Measurements from ENCODE around the gene IQCM.

IQCM gene

DNA sequence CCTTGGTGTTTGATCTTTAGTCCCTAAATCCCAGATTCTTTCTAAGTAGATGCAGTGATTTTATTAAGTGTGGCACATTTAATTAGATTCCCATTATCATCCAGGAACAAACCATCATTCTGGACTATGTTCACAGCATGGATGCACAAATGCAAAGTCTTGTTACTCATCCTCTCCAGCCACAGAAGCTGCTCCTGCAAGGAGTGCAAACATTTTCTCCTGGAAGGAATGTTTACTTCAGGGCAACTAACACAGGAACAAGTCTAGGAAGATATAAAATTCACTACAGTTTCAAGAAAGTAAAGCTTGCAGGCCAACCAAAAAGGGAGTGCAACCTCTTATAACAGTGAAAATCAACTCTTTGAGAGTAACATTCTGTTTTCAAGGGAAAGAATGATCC lies 106.0 kb downstream of the IQCM start:
- DNase-seq (ENCODE audit: low read depth): peak; percentile 29

- DNase-seq (ENCODE audit: low read depth): peak; percentile 66
Observed at GRCh38 chr4:149708513-149709130, 107.0 kb downstream of the IQCM start.

GRCh38 chr4:149707862-149708261 lies 107.8 kb downstream of the IQCM start:
- no peak for DNase-seq (ENCODE audit: low read depth)

DNA sequence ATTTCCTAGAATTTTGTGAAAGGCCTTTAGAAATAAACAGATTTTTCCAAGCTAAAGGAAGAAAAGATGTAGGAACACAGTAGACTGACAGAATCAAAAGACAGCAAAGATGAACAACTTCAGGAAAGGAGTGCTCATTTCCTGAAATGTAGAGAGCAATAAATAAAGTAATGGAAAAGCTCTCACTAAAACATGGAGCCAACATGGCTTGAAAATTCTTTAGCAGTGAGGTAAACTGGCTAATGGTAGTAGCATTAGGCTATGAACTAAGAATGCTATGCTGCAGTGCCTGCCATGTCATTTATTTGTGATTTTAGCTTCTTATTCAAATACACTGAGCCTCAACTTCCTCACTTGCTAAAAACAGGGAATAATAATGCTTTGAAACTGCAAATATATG lies 108.7 kb downstream of the IQCM start:
- peak; percentile 7 for DNase-seq (ENCODE audit: low read depth)

DNA sequence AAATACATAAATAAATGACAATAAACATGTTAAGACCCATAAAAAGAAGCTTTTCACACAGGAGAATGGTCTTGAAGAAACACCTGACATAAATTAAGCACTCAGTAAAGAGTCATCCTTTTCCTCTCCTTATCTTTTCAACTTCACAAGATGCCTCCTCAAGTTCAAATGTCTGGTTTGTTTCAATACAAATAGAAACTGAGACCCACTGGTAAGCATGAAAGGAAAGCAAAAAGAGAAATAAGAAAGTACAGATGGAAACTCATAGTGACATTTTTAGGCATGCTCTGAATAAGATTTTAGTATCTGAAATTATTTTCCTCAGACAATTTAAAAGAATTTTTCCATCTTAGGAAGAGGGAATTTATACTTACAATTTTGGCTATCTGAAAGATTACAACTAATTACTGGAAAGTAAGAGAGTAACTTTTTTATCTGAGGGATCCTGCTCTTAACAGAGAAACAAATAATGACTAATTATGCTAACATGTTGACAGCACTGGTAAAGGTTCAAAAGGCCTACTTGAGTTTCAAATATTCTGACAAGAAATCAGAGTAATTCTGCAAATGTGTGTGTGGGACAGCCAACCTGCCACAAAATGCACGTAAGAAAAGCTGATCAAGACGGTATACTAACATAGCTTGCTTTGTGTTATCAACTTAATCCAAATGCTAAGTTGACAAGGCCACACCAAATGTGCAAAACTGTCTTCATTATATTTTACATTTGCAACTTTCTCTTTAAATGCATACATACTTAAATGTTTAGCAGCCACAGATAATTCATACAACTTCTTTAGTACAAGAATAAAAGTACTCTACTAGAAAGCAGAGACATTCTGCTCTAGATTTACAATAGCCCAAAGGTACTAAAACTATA lies 113.0 kb downstream of the IQCM start:
- no peak for DNase-seq (ENCODE audit: low read depth)

DNA sequence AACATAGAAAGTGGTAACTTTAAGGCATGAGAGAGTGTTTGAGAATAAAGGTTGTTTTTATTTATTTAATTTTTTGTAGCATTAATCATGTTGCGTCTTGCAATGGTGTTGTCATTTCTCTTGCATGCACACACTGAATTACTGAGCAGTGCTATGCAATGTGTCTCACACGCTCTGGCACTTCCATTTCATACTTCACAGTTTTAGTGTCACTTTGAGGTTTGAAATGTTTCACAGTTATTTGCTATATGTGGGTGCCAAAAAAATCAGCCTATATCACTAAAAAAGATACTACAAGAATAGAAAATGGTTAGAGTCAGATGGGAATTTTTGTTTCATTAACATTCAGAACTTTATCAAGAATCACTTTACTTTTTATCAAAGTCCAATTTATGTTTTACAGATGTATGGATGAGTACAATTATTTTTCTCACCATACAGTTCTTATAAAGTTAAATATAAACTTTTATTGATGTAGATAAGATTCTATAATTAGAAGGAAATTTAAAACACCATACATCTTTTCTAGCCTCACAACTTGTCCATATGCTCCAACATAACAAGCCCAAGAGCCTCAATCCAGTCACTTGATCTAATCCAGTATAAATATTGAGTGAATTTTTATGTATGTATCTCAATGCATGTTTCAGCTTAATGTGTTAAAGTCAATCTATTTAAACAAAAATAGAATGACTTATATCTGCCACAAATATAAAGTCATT lies 114.0 kb downstream of the IQCM start:
- no peak for DNase-seq (ENCODE audit: low read depth)

GRCh38 chr4:149700272-149700671 lies 115.4 kb downstream of the IQCM start:
- DNase-seq (ENCODE audit: low read depth): no peak

DNA sequence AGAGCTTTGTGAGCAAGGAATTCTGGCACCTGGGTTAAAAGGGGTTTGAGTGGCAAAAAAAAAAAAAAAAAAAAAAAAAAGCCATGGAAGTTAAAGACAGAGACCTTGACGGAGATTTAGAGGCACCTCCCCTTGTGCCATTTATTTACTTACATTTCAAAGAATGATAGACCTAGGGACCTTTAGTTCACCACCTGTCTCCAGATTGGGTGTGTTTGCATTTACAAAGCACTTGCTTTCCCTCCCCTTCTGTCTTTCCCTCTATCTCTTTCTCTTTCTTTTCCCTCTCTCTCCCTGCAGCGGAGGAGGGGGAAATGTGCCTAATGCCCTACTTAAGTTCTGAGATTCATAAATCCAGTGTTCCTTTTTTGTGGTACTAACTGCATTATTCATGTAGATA lies 116.0 kb downstream of the IQCM start:
- DNase-seq (ENCODE audit: low read depth): no peak

- peak; percentile 6 for DNase-seq (ENCODE audit: low read depth)
Observed at GRCh38 chr4:149690726-149691125, 124.9 kb downstream of the IQCM start.

GRCh38 chr4:149684516-149684915 lies 131.1 kb downstream of the IQCM start:
- DNase-seq (ENCODE audit: low read depth): no peak

DNA sequence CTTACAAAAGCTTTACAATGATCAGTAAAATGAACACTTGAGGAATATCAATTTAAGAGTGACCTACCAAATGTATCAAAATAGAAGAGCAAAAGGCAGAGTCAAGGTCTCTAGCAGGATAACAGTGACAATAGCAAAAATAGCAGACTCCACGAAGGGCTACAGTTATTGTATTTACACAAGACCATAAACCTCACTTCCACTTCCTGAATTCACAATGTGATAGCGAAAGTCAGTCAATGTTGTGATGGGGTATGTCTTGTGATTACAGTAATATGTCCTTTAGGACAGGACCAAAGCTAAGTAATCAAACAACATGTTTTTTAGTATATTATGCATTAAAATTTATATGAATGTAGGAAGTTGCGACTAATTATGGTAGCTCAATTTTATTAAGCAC lies 139.6 kb downstream of the IQCM start:
- DNase-seq (ENCODE audit: low read depth): no peak

GRCh38 chr4:149645790-149646189 lies 169.9 kb downstream of the IQCM start:
- peak; percentile 2 for DNase-seq (ENCODE audit: low read depth)

- peak; percentile 86 for DNase-seq (ENCODE audit: low read depth)
Observed at GRCh38 chr4:149638073-149638472, 177.6 kb downstream of the IQCM start.

- DNase-seq (ENCODE audit: low read depth): no peak
Observed at GRCh38 chr4:149634368-149634767, 181.3 kb downstream of the IQCM start.

DNA sequence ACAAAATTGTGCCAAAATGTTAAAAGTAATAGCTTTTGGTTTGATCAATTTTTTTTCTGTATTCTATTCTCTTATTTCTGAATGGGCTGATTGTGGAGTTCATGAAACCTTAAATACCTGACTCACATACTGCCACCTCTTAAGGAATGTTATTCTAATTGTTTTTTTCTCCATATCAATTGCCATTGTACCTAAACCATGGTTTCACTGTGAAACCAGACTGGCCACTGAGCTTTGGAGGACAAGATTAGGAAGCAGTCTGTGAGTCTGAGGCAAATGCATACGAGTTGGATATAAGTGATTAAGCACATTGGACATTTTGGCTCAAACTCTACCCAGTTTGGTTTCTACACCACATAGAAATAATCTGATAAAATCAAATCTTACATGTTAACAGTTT lies 184.0 kb downstream of the IQCM start:
- DNase-seq (ENCODE audit: low read depth): no peak

GRCh38 chr4:149630064-149630463 lies 185.6 kb downstream of the IQCM start:
- no peak for DNase-seq (ENCODE audit: low read depth)

DNA sequence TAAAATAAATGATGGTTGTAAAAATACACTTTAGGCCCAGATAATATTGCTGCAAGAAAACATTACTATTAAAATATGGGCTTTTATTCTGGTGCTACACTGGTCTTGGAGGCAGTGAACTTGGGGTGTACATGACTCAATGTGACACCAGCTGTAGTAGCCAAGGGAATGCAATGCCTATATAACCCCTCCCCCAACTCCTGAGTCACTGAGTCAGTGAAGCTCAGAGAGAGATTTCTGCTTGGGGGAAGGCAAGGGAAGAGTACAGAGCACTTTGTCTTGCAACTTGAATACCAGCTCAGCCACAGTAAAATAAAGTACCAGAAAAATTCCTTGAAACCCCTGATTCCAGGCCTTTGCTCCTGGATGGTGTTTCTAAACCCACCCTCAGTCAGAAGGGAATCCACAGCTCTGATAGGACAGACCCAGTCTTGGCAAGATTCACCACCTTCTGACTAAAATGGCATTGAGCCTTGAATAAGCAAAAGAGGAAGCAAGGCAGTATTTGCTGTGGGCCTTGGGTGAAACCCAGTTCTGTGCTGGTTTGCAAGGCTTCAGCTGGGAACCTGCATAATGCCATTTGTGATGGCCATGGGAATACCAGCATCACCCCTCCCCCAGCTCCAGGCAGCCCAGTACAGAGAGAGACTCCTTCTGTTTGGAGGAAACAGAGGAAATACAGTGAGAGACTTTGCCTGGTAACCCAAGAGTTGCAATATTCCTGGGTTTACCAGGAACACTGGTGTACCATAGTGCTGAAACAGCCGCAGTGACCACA lies 209.9 kb downstream of the IQCM start:
- DNase-seq (ENCODE audit: low read depth): peak; percentile 79

- no peak for DNase-seq (ENCODE audit: low read depth)
Observed at GRCh38 chr4:149604827-149605226, 210.8 kb downstream of the IQCM start.

GRCh38 chr4:149595500-149595899 lies 220.1 kb downstream of the IQCM start:
- no peak for DNase-seq (ENCODE audit: low read depth)

GRCh38 chr4:149589826-149590225 lies 225.8 kb downstream of the IQCM start:
- DNase-seq (ENCODE audit: low read depth): no peak

- DNase-seq (ENCODE audit: low read depth): no peak
Observed at GRCh38 chr4:149584722-149585121, 230.9 kb downstream of the IQCM start.

DNA sequence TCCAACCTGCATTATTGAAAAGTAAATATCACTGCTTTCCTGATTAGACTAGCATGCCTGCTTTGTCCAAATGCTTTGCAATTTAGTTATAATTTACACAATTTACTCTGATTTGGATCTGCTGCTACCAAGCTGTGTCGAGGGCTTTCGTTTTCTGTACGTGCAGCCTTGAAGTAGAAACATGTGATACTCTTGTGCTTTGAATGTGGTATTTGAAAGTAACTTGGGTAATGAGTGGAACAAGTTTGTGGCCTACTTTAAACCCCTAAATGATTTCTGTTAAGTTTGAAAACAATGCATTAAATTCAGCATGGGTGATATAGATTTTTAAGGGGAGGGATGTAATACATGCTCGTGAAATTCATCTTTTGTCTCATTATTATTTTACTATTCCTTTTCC lies 240.7 kb downstream of the IQCM start:
- no peak for DNase-seq (ENCODE audit: low read depth)

Measured in ELR (cell line).